GM18858 (cell line): ENCODE data around the gene SERINC4.
"Not testable (repeated sequence)": the region's sequence is repeated elsewhere in the genome, so short reads cannot be mapped to it uniquely, and the experiment has no call there.

Experiments
- ATAC-seq: cut with Tn5 transposase; IDR thresholded peaks from one replicate; pipeline ENCODE4 v1.9.1; 2021; ENCODE audit not compliant: unreplicated experiment

SERINC4 gene

GRCh38 chr15:43763819-43764446 lies 36.1 kb downstream of the SERINC4 start:
- ATAC-seq, result no peak

DNA sequence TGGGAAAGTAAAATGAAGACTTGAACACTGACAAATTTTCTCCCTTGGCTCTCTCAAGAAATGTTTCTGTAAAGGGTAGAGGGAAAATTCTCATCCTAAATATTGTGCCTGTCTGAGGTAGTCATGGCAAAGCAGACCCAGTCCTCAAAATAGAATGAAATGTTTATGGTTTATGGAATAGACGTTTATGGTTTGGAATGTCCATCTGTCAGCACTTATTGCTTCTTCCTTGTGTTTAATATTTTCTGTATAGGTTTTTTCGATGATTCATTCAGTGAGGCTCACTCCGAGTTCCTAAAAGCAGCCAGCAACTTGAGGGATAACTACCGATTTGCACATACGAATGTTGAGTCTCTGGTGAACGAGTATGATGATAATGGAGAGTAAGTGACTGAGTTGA lies 37.2 kb downstream of the SERINC4 start:
- no peak for ATAC-seq

DNA sequence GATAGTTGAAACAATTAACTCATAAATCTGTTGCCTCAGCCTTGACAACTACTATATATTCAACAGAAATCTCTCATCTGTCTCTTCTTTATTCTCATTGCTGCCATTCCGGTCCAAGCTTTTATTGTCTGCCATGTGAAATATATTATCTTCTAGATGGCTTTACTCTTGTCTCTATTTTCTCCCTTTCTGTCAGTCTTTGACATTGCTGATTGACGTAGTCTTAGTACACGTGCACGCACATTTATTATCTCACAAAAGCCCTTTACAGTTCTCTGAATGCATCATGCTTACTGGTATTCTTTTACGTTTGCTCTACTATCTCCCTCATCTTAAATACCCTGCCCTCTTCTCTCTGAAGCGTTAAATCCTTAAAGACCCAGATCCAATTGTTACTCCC lies 48.1 kb downstream of the SERINC4 start:
- no peak for ATAC-seq

DNA sequence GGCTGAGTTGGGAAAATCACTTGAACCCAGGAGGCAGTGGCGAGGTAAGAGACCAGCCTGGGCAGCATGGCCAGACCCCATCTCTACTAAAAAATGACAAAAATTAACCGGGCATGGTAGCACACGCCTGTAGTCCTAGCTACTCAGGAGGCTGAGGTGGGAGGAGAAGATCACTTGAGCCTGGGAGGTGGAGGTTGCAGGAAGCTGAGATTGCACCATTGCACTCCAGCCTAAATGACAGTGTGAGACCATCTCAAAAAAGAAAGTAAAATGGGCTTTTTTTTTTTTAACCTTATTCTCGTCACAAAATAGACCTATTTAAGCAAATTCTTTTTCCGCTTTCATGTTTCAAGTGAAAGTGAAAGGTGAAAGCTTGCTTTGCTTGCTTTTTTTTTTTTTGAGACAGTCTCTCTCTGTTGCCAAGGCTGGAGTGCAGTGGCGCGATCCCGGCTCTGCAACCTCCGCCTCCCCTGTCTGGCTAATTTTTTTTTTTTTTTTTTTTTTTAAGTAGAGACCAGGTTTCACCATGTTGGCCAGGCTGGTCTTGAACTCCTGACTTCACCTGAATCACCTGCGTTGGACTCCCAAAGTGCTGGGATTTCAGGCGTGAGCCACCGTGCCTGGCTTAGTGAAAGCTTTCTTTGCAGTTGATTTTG lies 50.2 kb downstream of the SERINC4 start:
- peak; percentile 55 for ATAC-seq

DNA sequence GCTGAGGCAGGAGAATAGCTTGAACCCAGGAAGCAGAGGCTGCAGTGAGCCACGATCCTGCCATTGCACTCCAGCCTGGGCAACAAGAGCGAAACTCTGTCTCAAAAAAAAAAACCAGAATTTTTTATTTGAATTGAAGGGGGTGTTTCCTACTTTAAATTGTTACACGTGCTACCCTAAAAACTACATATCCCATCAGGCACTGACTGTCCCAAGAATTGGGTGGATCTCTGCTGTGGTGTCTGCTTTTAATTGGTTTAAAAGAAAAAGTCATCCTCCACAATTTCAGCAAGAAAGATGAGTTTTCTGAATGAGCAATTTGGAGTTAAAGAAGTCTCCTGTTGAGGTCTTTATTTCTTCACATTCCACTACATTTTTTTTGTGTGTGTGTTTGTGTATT lies 51.6 kb downstream of the SERINC4 start:
- ATAC-seq, result no peak

DNA sequence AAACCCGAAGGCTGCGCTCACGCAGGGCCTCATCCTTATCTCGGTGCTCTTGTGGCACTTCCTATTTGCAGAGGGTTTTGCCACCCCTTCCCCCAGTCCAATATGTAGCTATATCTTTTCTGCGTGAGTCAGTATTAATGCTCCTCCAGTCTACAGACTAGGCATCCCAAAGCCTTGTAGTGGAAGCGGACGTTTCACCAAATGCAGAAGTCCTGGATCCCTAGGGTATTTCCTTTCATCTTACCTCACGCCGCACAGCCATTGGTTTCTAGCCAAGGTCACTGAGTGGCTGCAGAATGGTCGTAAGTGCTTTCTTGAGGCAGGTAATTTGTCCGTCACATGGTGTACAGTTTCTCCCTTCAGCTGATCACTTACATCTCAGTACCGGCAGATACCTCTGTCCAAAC lies 53.1 kb downstream of the SERINC4 start:
- not testable (repeated sequence) for ATAC-seq

DNA sequence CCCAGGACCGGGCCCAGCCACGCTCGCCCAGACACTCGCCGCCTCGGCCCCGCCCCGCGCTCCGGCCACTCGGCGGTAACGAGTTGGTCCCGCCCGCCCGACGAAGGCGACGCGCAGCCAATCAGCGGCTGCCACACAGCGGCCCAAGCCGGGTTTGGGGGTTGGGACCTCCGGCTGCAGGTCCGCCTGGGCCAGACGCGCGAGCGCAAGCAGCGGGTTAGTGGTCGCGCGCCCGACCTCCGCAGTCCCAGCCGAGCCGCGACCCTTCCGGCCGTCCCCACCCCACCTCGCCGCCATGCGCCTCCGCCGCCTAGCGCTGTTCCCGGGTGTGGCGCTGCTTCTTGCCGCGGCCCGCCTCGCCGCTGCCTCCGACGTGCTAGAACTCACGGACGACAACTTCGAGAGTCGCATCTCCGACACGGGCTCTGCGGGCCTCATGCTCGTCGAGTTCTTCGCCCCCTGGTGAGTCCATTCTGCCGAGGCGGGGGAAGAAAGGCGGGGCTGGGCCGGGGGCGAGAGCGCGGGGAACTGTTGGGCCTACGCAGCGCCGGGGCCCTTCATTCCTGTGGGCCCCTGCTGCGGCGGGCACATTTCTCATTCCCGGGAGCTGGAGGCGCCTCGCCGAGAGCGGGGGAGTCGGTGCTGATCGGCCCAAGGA lies 53.6 kb downstream of the SERINC4 start, which contains the start of gene PDIA3:
Gene PDIA3, plus strand, starts transcription at position 194 of the 658 bp plus-strand sequence. Its CDS starts 102 bp downstream, at position 296.
- peak; percentile 37 for ATAC-seq
